HG02938 (cell line): ENCODE data around the gene CRTC3.

Source experiments
- ATAC-seq: cut with Tn5 transposase; IDR thresholded peaks from one replicate; pipeline ENCODE4 v1.9.1; 2021; ENCODE audit warnings: mild to moderate bottlenecking, moderate library complexity; ENCODE audit not compliant: unreplicated experiment

CRTC3 gene

DNA sequence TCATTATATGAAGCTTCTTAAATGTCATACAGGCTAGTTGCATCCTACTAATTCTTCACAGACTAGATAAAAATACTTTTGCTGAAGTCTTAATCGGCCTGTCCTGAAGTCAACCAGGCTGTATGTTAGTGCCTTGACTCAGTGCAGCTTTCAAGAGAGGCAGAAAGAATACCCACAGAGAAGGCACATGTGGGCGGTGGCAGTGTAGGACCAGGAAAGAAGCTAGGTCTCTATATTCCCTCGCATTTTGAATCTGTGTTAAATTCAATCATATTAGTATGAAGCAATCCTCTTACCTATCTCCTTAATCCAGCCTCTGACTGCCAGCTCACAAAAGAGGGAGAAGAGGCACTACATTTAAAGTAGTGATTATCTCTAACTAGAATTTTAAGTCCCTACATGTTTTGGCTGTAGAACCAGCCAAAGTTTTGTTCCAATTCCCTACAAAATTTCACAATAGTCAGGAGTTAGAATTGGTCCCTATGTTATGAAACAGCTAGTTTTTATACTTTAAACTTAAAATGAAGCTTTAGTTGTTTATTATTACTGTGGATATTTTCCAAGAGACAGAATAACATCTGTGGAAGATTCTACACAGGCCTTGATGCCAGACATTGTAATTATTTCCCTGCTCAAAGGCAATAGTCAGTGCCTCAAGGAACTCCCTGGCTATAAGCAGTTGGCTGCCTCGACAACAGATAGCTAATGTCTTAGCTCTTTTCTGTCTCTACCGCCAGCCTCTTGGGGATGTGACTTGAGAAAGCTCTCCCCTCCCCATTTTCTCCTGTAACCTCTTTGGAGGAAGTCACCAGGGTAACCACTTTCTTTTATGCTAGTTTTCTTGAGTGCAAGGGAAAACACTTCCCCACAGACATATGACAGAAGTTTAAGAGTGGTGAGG is 31.9 kb downstream of the CRTC3 start:
- ATAC-seq, result no peak

- ATAC-seq, result no peak
Measured at GRCh38 chr15:90562669-90563068, 32.9 kb downstream of the CRTC3 start.

- ATAC-seq, result no peak
Measured at GRCh38 chr15:90563463-90563862, 33.7 kb downstream of the CRTC3 start.

GRCh38 chr15:90564051-90564450 is 34.3 kb downstream of the CRTC3 start:
- ATAC-seq, result no peak

DNA sequence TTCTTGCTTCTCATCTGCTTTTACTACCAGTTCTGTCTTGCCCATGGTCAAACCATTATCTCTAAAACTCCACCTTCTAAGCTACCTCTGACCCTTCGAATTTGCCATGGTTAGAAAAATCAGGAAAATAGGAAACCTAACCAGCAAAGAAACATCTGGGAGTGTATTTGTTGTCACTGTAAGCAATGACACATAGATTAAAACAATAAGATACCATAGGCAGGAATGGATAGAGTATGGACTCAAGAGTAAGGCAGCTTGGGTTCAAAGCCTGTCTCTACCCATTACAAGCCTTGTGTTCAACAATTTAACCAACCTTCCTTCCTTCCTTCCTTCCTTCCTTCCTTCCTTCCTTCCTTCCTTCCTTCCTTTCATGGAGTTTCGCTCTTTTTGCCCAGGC is 34.9 kb downstream of the CRTC3 start:
- no peak for ATAC-seq

GRCh38 chr15:90565866-90566265 is 36.1 kb downstream of the CRTC3 start:
- ATAC-seq, result no peak

- no peak for ATAC-seq
Measured at GRCh38 chr15:90570643-90571042, 40.9 kb downstream of the CRTC3 start.

GRCh38 chr15:90571063-90571541 is 41.4 kb downstream of the CRTC3 start:
- ATAC-seq, result no peak

DNA sequence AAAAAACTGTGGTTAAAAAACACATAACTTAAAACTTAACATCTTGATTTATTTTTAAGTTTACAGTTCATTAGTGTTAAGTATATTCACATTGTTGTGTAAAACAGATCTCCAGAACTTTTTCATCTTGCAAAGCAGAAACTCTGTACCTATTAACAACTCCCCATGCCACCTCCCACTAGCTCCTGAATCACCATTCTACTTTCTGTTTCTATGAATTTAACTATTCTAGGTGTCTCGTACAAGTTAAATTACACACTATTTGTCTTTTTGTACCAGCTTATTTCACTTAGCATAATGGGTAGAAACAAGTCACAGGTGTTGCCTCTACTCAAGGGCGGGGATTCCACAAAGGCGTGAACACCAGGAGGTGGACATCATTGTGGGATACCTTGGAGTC is 43.2 kb downstream of the CRTC3 start:
- ATAC-seq, result no peak

DNA sequence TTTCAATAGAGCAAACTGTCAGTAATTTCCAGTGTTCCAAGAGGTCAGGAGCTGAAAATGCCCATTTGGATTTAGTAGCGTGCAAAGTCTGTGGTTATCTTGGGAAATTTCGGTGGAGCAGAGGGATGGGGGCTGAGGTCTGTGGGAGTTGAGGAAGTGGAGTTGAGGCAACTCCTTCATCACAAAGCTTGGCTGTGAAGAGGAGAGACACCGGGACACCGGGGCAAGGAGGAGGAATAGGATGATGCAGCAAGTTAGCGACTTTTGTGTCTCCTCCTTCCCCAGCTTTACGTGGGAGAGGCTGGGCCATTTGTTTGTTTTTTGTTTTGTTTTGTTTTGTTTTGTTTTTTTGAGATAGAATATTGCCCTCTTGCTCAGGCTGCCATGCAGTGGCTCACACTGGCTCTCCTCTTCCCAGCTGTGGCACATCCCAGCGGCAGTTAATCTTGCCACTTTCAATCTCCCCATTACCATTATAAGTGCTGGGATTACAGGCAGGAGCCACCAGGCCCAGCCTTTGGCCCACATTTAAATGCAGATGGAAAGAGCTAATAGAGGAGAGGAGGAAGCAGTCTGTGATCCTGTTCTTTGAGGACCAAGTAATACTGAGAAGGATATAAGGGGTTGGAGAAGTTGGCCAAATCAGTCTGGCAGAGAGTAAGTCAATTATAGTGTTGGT is 47.1 kb downstream of the CRTC3 start:
- ATAC-seq, result no peak

DNA sequence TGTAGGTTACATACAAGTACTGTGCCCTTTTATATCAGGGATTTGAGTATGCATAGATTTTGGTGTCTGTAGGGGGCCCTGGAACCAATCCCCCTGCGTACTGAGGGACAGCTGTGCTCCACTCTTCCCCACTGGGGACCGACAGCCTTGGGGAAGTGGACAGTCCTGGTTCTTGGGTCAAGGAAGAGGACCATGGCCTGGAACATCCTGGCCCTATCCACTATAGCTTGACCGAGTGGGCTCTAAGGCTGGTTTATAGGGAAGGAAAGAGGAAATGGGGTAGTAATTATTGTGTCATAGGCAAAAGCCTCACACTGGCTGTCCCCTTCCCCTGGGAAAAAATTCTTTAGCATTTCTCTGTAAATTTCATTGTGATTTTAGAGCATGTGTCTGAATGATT is 49.5 kb downstream of the CRTC3 start:
- no peak for ATAC-seq

DNA sequence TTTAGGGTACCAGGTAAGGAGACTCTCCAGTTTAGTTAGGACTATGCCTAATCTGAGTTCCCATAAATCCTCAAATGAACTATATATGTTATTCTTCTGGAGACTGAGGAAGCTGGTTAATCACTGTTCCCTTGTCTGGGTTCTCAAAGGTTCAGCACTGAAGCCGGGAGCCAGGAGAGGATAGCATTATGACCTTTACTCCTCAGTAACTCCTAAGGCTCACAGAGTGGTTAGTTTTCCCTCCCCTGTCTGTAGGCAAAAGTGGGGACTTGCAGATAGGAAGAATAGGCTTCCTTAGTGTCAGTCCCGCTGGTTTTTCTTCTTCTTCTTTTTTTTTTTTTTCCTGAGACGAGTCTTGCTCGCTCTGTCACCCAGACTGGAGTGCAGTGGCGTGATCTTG is 50.4 kb downstream of the CRTC3 start:
- no peak for ATAC-seq

DNA sequence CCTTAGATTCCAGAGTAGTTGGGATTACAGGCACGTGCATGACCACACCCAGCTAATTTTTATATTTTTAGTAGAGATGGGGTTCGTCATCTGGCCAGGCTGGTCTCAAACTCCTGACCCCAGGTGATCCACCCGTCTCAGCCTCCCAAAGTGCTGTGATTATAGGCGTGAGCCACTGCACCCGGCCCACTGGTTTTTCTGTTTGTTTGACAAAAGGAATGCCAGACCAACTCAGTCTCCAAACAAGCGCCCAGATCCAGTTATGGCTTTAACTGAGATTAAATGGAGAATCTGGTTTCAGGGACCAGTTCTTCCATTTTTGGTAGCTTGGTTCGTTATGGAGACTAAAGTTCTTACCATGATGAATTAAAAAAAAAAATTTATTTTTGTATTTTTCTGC is 50.8 kb downstream of the CRTC3 start:
- no peak for ATAC-seq

DNA sequence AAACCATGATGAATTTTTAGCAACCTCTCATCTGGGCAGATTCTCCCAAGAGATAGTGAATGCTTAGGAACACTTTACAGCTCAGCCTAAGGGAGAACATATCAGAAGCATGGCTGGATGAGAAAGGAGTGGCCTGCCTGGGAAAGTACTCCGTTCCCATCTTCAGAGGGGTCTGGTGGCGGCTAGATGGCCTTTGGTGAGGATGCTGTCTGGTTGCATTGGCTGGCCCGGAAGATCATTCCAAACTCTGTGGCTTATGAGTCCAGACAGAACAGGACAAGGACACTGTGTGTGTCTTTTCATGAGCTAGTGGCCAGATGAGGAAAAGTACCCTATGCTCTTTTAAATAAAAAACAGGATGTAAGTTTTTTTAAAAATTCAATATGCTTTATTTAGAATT is 51.2 kb downstream of the CRTC3 start:
- ATAC-seq, result no peak

DNA sequence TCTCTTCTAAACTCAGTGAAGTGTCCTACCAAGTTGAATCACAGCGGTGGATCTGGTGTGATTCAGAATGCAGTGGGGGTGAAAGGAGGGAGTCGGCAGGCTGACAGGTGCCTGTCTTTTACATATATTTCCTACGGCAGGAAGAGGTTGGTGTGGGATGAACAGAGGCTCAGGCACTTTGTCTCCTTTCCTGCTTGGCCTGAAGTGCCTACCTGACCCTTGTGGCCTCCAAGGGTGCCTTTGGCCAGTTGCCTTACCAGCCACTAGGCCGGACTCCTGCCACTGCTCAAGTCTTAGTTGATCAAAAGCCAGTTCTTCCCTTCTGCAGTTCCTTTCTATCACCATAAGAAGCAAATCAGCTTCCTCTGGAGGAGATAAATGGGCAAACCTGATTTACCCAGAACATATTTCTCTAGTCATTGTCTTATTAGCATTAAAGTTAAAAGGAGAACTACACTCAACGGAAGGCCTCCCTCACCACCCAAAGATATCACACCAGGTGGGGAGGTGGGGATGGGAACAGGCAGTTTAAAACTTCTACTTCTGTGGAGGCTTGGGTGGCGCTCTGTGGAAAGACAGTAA is 52.1 kb downstream of the CRTC3 start:
- ATAC-seq, result no peak

DNA sequence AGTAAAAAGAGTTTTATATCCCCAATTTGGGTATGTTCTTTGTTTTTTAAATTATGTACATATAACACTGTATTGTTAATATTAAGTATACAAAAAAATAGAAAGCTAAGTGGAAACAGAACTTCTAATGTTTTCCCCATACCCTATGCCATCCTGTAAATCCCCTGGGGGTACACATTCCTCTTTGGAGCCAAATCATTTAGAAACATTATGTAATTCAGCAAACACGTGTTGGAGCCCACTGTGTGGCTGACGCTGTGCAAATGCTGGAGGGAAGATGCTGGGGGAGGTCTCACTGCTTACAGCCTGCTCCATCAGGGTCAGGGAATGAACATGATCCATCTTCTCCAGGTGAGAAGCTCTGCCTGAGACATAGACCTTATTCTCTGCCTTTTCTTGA is 52.8 kb downstream of the CRTC3 start:
- ATAC-seq, result no peak

GRCh38 chr15:90583471-90584252 is 53.9 kb downstream of the CRTC3 start:
- no peak for ATAC-seq

GRCh38 chr15:90584841-90585240 is 55.1 kb downstream of the CRTC3 start:
- no peak for ATAC-seq

DNA sequence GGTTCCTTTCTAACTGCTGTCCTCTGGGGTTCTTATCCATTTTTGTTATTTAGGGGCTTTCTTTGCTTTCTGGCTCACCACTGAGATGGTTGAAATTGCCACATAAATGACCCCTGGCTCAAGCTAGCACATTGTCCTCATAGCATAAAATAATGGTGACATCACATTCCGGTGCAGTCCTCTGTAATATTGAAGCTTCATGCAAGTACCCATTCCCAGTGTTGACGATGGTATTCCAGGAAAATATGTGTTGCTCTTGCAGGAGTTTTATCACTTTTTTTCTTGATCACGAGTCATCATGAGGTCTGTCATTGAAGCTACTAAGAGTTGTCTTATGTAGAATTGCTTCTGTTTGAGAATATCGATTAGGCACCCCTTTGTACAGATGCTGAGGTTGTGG is 56.1 kb downstream of the CRTC3 start:
- no peak for ATAC-seq

DNA sequence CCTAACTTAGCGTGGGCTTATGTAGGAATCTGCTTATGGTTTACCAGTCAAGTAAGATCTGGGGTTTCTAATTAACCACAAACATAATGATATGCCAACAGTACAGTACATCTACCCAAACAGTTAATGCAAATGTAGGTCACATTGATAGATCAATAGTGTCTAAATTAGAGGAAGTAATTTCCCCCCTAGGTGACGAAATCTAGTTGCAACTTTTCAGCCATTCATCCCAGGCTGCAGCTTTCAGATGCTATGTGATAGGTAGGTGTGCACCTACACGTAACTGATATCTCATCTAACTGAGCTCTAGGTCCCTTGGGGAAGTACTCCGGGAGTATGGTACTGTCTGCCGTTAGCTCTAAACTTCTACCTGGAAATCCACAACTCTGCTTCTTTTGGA is 57.2 kb downstream of the CRTC3 start:
- no peak for ATAC-seq

GRCh38 chr15:90588427-90588826 is 58.7 kb downstream of the CRTC3 start:
- no peak for ATAC-seq
